Adipocyte (in vitro differentiated cells): ENCODE results near the gene OR10S1.

Experiments used
- DNase-seq: peaks from one replicate; pipeline ENCODE4 v3.0.0-alpha.2; 2015; ENCODE audit warnings: low read depth
- H3K27me3 ChIP-seq: replicated peaks from 2 replicates; pipeline ENCODE4 v1.7.0; 2013; ENCODE audit warnings: mild to moderate bottlenecking, low read length, moderate library complexity; ENCODE audit not compliant: control insufficient read depth, insufficient read depth
- H3K36me3 ChIP-seq: 2 replicates; pipeline ENCODE4 v1.7.0; 2013; ENCODE audit warnings: low read length, mild to moderate bottlenecking, moderate library complexity; ENCODE audit not compliant: control insufficient read depth, insufficient read depth, severe bottlenecking
- H3K4me1 ChIP-seq: 2 replicates; pipeline ENCODE4 v1.7.0; 2013; ENCODE audit warnings: mild to moderate bottlenecking, low read length, moderate library complexity; ENCODE audit not compliant: control insufficient read depth, insufficient read depth
- H3K4me3 ChIP-seq: 2 replicates; pipeline ENCODE4 v1.7.0; 2013; ENCODE audit warnings: mild to moderate bottlenecking, low read length, moderate library complexity
- H3K9ac ChIP-seq: 2 replicates; pipeline ENCODE4 v1.7.0; 2013; ENCODE audit warnings: mild to moderate bottlenecking, low read length, moderate library complexity
- H3K9me3 ChIP-seq: 2 replicates; pipeline ENCODE4 v1.7.0; 2013; ENCODE audit warnings: mild to moderate bottlenecking, low read length, moderate library complexity; ENCODE audit not compliant: control insufficient read depth

OR10S1 gene

GRCh38 chr11:123942413-123942812, 35.2 kb downstream of the OR10S1 start:
- Histone ChIP-seq H3K4me3 (no peak overlapping the region), H3K4me1 (no peaks in the 10 kb centered on the region), H3K27me3 (no peaks in the 10 kb centered on the region), H3K36me3 (no peaks in the 10 kb centered on the region), H3K9me3 (no peaks in the 10 kb centered on the region), H3K9ac (no peak overlapping the region)
- DNase-seq = no peak

GRCh38 chr11:123939317-123939716, 38.3 kb downstream of the OR10S1 start, which contains the start of gene OR4D5:
Gene OR4D5, plus strand, starts transcription at chr11:123939617. Its CDS starts 0 bp downstream, at chr11:123939617.
- DNase-seq = no peak
- H3K36me3 ChIP-seq = no peaks in the 10 kb centered on the region
- H3K4me3 ChIP-seq = no peak within 1 kb of the TSS
- no peak within 1 kb of the TSS for H3K9ac ChIP-seq
- no peaks in the 10 kb centered on the region for H3K27me3 ChIP-seq
- no peaks in the 10 kb centered on the region for H3K4me1 ChIP-seq
- no peaks in the 10 kb centered on the region for H3K9me3 ChIP-seq
